Left lung (tissue), 10 donors: Measurements from ENCODE around the gene ZGPAT. TPM values are rescaled to one million over a fixed set of nuclear protein-coding genes. Genes with fewer than 3 reads are reported as not detected.

Experiments used
- ATAC-seq: fragments of 200-7000 bp; cut with Tn5 transposase; one replicate; pipeline ENCODE4 v1.9.1; 2020; ENCODE audit warnings: moderate library complexity
- DNase-seq, 4 donors: peaks; one replicate each; pipeline ENCODE4 v3.0.0-alpha.2; 2013 to 2020
- H3K27ac ChIP-seq, 2 donors: fragments of 200-600 bp; sonication (generic) in 1 of 2; one replicate each; pipeline versions ENCODE4 v1.5.0 to v1.8.0; 2020 to 2021
- H3K27me3 ChIP-seq, 2 donors: fragments of 200-600 bp; sonication (generic) in 1 of 2; one replicate each; pipeline versions ENCODE4 v1.5.0 to v1.8.0; 2020 to 2021
- H3K36me3 ChIP-seq, 2 donors: fragments of 200-600 bp; sonication (generic) in 1 of 2; one replicate each; pipeline versions ENCODE4 v1.5.0 to v1.8.0; 2020 to 2021
- H3K4me1 ChIP-seq, 2 donors: fragments of 200-600 bp; one replicate each; pipeline ENCODE4 v1.8.0; 2021
- H3K4me3 ChIP-seq, 2 donors: fragments of 200-600 bp; sonication (generic) in 1 of 2; one replicate each; pipeline versions ENCODE4 v1.5.0 to v1.8.0; 2020 to 2021; ENCODE audit warnings: mild to moderate bottlenecking in 1 of 2
- H3K9me3 ChIP-seq, 2 donors: fragments of 200-600 bp; sonication (generic) in 1 of 2; one replicate each; pipeline versions ENCODE4 v1.5.0 to v1.8.0; 2020 to 2021
- CTCF ChIP-seq, 2 donors: fragments of 200-600 bp; sonication (generic) in 1 of 2; IDR thresholded peaks; one replicate each; pipeline versions ENCODE4 v1.5.0 to v1.8.0; 2021; ENCODE audit warnings: antibody characterized with exemption in 2 of 2
- intact Hi-C, 2 donors: fragments of 100-400 bp; cut with DNase I; formaldehyde crosslinking; loops; one replicate each; pipeline versions ENCODE4 v1.11.2 to v1.14.2; 2022
- polyA plus RNA-seq, 6 donors: library from polyadenylated mRNA; unstranded; fragments of 120-200 nt; gene quantifications; one replicate each; pipeline ENCODE4 v1.2.1, GENCODE V29; 2013; ENCODE audit not compliant: insufficient read length in 6 of 6
- total RNA-seq, 2 donors: library from RNA; stranded (reverse); fragmentation: NEBNext Ultra II Directional; extraction: Animal tissue kit (Norgen Biotek cat#: 25700); gene quantifications; one replicate each; pipeline ENCODE4 v1.2.1, GENCODE V29; 2021
- donor health status: DM: no; HTN: yes; CAD: no.
- donor health status: DM: no; HTN: no; CAD: no.

ZGPAT gene
- total and polyA plus RNA-seq, 8 donors: 13.7 to 28.8 (median 18.9) TPM

- Histone ChIP-seq H3K9me3 (no peaks in the 10 kb centered on the region), H3K4me1 (no peaks in the 10 kb centered on the region), H3K27ac (no peak overlapping the region), H3K36me3 (no peaks in the 10 kb centered on the region), H3K27me3 (no peaks in the 10 kb centered on the region), H3K4me3 (no peak overlapping the region)
- no peak for TF ChIP-seq CTCF (IDR thresholded peaks at IDR 0.05)
- ATAC-seq (no peak), DNase-seq (peak in 1 of 4 donors; percentile 28)
- intact Hi-C loops: no loop called here
Observed at GRCh38 chr20:63756648-63756991, 48.8 kb downstream of the ZGPAT start.

GRCh38 chr20:63758152-63758551 is 50.3 kb downstream of the ZGPAT start:
- no peaks in the 10 kb centered on the region for H3K27me3 ChIP-seq
- TF ChIP-seq CTCF (IDR thresholded peaks at IDR 0.05): no peak
- intact Hi-C loops: no loop called here
- H3K9me3 ChIP-seq: no peaks in the 10 kb centered on the region
- DNase-seq (peak in 1 of 4 donors; percentile 8), ATAC-seq (no peak)
- H3K27ac ChIP-seq: no peak overlapping the region
- H3K36me3 ChIP-seq: no peaks in the 10 kb centered on the region
- H3K4me3 ChIP-seq: no peak overlapping the region
- no peaks in the 10 kb centered on the region for H3K4me1 ChIP-seq

- no peak overlapping the region for H3K4me3 ChIP-seq
- peak in 1 of 4 donors; percentile 7 for DNase-seq
- no peak for TF ChIP-seq CTCF (IDR thresholded peaks at IDR 0.05)
- H3K36me3 ChIP-seq: no peaks in the 10 kb centered on the region
- no peak overlapping the region for H3K27ac ChIP-seq
- H3K27me3 ChIP-seq: no peaks in the 10 kb centered on the region
- no peaks in the 10 kb centered on the region for H3K4me1 ChIP-seq
- H3K9me3 ChIP-seq: no peaks in the 10 kb centered on the region
- ATAC-seq: no peak
- intact Hi-C loops: no loop called here
Observed at GRCh38 chr20:63759377-63759901, 51.6 kb downstream of the ZGPAT start.

GRCh38 chr20:63765082-63765873 is 57.4 kb downstream of the ZGPAT start:
- no peak for TF ChIP-seq CTCF (IDR thresholded peaks at IDR 0.05)
- Histone ChIP-seq H3K27ac (no peak overlapping the region), H3K9me3 (no peaks in the 10 kb centered on the region), H3K36me3 (peaks cover 0 to 15% of the 10 kb centered on the region in 2 donors), H3K4me3 (no peak overlapping the region), H3K4me1 (no peaks in the 10 kb centered on the region), H3K27me3 (no peaks in the 10 kb centered on the region)
- intact Hi-C loops: no loop called here
- ATAC-seq (no peak), DNase-seq (peak in 1 of 4 donors; percentile 33)

GRCh38 chr20:63765902-63766301 is 58.1 kb downstream of the ZGPAT start:
- Histone ChIP-seq H3K4me1 (no peaks in the 10 kb centered on the region), H3K36me3 (peaks cover 0 to 18% of the 10 kb centered on the region in 2 donors), H3K27me3 (no peaks in the 10 kb centered on the region), H3K4me3 (no peak overlapping the region), H3K9me3 (no peaks in the 10 kb centered on the region), H3K27ac (no peak overlapping the region)
- ATAC-seq: no peak
- intact Hi-C loops: no loop called here
- TF ChIP-seq CTCF (IDR thresholded peaks at IDR 0.05): no peak
- peak in 1 of 4 donors; percentile 37 for DNase-seq
